Putamen (tissue), 1 donor: ENCODE measurements around the gene KIF26A.

Experiments
- DNase-seq: peaks from one replicate; pipeline ENCODE4 v3.0.0-alpha.2; 2016; ENCODE audit warnings: low spot score

Gene KIF26A

GRCh38 chr14:104158827-104159798 lies 20.7 kb downstream of the KIF26A start:
- no peak for DNase-seq

GRCh38 chr14:104159990-104160389 lies 21.6 kb downstream of the KIF26A start:
- no peak for DNase-seq

DNA sequence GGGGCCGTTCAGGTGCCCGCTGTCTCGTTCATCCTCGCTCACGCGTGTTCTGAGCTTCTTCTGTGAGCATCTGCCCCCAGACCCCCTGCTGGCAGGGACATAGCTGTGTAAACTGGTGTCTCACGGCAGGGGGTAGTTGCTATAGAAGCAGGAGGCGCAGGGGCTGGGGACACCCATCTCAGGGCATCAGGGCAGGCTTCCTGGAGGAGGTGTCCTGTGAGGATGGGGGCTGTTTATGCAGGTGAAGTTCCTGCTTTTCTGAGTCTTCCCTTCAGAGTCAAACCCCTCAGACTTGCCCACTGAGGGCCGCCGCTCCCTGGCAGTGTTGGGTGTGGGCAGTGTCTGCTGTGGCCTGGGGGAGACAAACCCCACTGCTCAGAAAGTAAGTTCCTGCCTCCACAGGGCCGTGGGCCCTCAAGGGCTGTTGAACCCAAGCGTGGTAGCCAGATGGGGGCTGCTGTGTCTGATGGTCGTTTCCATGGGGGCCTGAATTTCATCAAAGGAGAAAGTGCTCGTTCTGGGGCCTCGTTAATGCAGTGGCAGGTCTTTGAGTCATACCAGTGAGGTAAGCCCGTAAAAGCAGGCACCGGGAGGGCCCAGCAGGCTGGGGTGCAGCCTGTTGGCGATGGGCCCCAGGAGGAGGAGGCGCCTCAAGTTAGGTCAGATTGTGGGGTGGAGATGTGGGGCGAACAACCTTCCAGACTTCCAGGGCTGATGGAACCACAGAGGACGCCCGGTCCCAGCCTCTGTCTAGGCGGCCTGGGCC lies 23.4 kb downstream of the KIF26A start:
- DNase-seq: no peak

- DNase-seq: no peak
These were observed 24.1 kb downstream of the KIF26A start for GRCh38 chr14:104162495-104162894.

GRCh38 chr14:104163541-104163940 lies 25.2 kb downstream of the KIF26A start:
- no peak for DNase-seq

- no peak for DNase-seq
These were observed 25.7 kb downstream of the KIF26A start for GRCh38 chr14:104164041-104164440.

DNA sequence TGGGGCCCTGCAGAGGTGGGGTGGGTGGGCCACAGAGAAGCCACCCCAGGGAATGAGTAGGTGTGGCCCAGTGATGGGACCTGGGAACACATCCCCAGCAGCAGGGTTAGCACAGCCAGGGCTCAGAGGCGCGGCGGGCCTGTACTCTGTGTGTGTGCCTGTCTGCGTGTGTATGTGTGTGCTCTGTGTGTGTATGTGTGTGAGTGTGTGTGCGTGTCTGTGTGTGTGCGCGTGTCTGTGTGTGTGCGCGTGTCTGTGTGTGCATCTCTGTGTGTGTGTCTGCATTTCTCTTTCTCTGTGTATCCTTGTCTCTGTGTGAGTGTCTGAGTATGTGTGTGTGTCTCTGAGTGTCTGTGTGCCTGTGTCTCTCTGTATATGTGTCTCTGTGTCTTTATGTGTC lies 26.1 kb downstream of the KIF26A start:
- DNase-seq: no peak

GRCh38 chr14:104166698-104167097 lies 28.3 kb downstream of the KIF26A start:
- DNase-seq: no peak

- DNase-seq: no peak
These were observed 30.2 kb downstream of the KIF26A start for GRCh38 chr14:104168603-104169002.

DNA sequence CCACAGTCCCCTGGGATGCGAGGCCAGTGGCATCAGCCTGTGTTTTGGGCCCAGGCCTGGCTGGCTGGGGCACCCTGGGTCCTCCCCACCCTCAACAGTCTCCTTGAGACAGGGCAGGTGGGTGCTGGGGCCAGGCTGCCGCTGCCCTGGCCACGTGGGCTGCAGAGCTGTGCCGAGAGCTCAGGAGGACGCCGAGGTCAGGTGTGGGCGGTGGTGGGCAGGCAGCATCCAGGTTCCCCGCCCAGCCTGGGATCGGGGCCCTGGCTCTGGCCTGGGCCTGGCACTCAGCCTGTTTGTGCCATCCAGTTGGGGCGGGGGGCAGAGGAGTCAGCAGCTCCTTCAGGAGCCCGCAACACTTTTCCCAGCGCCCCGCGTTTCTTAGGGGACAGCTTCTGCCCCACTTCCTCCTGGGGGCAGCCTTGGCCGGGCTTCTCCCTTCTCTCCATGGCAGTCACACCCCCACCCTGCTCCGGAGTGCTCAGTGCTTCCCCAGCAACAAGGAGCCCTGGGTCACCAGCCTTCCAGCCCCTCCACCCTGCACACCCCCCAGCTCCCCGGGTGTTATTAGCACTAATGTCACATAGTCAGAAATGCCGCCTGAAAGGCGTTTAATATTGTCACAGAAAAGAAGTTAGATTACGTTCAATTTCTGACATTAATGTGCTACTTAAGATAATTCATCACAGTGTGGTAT lies 30.8 kb downstream of the KIF26A start:
- DNase-seq: no peak

DNA sequence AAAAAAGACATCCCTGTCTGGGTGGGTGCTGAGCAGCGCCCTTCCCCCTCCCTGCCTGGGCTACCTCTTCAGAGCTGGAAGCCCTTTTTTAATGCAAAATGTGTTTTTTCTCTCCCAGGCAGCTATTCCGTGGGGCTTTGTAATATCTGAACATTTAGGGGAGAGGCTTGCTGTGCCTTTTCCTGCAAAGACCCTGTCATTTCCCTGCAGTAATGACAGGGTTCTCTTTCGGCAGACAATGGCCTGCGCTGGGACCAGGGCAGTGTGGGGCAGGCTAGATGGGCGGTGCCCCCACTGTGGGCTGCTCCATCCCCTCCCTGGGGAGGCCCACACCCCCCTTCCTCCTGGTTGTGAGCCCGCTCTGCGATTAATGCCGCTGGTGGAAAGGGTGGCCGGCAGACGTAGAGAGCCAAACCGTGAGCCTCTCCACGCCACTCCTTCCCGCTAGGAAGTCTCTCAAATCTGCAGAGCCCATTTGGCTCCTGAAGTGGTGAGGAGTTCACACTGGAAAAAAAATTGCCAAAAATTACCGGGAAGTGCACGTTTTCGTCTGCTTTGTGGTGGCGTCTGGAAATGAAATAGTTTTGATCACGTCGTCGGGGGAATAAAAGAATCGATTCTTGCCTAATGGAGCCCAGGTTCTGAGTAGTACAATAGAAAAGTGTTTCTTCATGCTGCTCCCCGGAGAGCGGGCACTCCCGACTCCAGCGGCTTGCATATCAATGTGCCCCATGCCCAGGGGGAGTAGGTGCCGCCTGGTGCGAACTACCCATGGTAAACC lies 31.5 kb downstream of the KIF26A start:
- no peak for DNase-seq

DNA sequence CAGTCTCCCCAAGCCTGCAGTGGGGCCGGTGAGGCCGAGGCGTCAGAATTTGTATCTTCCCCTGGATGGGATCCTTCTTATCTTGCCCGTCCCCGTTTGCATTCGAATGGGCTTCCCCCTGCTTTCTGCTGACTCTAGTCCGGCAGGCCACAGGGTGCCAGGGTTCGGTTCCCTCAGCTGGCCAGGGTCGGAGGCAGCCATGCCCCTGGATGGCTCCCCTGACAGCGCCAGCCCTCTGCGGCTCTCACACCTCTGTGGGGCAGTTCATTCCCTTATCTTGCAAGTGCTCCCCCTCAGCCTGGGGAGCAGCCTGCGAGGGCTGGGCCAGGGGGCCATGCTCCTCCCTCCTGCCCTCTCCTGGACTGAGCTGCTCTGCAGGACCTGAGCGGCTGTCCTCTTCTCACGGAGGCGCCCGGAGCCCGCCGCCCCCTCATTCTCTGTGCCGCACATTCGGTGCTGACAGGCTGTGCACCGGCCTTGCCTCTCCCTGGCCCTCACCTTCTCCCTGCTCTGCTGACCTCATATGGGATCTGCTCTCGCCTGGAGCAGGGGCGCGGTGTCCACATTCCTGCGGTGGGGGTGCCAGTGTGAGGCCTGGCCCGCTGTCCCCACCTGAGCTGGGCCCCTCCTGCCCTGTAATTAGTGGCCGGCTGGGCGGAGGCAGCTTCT lies 32.8 kb downstream of the KIF26A start:
- no peak for DNase-seq

DNA sequence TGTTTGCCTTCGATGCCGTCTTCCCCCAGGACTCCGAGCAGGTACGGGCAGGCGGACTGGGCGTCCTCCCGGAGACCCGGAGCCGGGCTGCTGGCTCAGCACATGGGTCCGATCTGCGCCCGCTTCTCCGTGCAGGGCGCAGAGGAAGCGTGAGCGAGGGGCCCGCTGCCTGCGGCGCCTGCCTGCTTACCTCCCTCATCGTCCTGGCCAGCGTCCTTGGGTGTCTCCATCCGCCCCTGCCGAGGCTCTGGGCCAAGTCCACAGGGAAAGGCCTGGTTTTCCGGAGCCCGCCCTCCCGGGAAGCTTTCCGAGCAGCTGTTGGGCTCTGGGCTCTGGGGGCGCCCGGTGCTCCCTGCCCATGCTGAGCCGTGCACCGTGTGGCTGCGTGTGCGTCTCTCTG lies 33.5 kb downstream of the KIF26A start:
- DNase-seq: no peak

DNA sequence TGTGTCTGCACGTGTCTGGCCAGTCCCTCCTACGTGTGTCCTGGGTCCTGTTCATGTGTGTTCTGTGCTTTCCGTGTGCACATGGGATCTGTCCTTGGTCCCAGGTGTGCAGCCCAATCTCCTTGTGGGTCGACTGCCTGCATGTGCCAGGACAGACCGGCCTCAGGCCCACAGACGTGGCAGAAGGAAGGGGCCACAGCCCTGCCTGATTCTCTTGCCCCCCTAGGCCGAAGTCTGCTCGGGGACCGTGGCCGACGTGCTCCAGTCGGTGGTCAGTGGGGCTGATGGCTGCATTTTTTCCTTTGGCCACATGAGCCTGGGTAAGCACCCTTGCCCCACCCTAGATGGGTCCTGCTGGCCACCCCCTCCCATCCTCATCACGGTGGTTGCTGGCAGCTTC lies 34.0 kb downstream of the KIF26A start:
- DNase-seq: no peak

GRCh38 chr14:104172880-104173279 lies 34.5 kb downstream of the KIF26A start:
- DNase-seq: no peak

GRCh38 chr14:104174051-104174450 lies 35.7 kb downstream of the KIF26A start:
- no peak for DNase-seq

- no peak for DNase-seq
These were observed 36.7 kb downstream of the KIF26A start for GRCh38 chr14:104175041-104175440.

GRCh38 chr14:104175811-104176210 lies 37.4 kb downstream of the KIF26A start:
- DNase-seq: no peak

DNA sequence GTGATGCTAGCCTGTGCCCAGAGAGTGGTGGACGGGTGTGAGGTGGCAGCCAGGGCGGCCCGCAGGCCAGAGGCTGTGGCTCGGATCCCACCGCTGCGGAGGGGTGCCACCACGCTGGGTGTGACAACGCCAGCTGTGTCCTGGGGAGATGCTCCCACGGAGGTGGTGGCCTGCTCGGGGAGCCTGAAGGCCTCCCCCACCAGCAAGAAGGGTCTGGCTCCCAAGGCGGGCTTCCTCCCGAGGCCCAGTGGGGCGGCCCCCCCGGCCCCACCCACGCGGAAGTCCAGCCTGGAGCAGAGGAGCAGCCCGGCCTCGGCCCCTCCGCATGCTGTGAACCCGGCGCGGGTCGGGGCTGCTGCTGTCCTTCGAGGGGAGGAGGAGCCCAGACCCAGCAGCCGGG lies 38.2 kb downstream of the KIF26A start:
- DNase-seq: no peak

GRCh38 chr14:104177411-104177810 lies 39.0 kb downstream of the KIF26A start:
- no peak for DNase-seq

DNA sequence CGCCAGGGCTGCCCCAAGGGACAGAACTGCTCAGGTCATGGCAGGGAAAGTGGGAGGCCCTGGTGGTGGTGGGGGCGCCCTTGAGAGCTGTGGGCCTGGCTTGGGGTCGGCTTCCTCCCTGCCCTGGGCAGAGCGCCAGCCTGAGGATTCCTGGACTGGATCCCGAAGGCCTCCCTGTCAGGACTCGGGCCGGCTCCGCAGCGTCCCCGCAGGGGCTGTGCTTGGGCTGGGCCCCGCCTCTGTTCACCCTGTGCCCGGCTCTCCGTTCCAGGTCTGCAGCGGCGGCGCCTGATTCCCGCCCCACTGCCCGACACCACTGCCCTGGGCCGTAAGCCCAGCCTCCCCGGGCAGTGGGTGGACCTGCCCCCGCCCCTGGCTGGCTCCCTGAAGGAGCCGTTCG lies 39.9 kb downstream of the KIF26A start:
- no peak for DNase-seq
